HG03575 (cell line): ENCODE results near the gene RIPOR2.
"Not testable (repeated sequence)": the region's sequence is repeated elsewhere in the genome, so short reads cannot be mapped to it uniquely, and the experiment has no call there.

ENCODE experiments used
- ATAC-seq: cut with Tn5 transposase; IDR thresholded peaks from one replicate; pipeline ENCODE4 v1.9.1; 2021; ENCODE audit not compliant: unreplicated experiment, insufficient number of reproducible peaks, low FRiP score; ENCODE audit errors: extremely low read depth

The RIPOR2 gene

DNA sequence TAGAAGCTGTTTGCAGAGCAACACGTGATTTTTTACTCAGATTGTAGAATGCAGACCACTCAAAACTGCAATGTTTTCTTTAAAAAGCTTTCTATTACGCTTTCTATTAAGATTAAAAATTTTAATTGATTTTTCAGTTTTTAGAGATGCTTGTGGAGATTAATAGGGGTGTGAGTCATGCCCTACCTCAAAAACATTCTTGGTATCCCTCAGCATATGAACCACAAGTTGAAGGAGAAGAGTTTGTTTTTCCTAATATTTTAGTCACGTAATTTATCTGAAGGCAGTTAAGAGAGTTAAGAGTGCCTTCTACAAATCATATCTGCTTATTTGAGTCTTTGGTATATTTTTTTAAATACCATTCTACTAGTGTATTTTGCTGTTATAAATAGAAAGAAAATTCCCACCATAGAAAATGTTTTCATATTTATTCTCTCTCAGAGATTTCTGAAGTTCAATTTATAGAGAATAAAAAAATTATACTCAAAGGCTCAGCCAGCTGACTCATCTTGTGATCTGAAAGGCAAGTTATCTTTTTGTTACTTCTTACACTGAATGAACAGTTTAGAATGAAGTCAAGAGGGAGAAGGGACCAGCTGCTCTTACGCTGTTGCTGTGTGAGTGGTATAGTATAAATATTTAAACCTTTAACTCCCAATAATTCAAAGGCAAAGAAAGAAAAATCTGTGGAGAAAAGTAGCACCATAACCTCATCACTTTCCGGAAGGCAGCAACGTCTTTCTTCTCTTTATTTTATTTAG lies 7.6 kb downstream of the RIPOR2 start:
- ATAC-seq: no peak

DNA sequence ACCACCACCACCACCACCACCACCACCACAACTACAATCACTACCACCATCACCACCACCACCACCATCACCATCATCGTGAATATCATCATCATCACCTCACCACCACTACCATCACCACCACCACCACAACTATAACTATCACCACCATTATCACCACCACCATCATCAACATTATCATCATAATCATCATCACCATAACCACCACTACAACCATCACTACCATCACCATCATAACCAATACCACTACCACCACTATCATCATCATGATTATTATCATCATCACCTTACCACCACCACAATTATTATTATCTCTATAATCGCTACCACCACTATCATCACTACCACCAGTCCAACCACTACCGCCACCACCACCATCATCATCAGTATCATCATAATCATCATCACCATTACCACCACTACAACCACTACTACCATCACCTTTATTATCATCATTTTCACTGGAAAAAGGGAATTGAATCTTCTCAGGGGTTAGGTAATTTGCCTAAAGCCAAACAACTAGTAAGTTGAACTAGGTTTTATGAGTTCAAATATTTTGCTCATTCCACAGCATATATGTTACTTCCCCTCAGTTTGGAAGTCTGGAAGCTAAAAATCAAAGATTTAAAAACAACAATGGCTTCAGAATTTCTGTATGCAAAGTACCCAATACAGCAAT lies 8.3 kb downstream of the RIPOR2 start:
- ATAC-seq: no peak

GRCh38 chr6:24926647-24927046 lies 9.1 kb downstream of the RIPOR2 start:
- not testable (repeated sequence) for ATAC-seq

- ATAC-seq: no peak
These were observed 9.6 kb downstream of the RIPOR2 start for GRCh38 chr6:24926192-24926591.

DNA sequence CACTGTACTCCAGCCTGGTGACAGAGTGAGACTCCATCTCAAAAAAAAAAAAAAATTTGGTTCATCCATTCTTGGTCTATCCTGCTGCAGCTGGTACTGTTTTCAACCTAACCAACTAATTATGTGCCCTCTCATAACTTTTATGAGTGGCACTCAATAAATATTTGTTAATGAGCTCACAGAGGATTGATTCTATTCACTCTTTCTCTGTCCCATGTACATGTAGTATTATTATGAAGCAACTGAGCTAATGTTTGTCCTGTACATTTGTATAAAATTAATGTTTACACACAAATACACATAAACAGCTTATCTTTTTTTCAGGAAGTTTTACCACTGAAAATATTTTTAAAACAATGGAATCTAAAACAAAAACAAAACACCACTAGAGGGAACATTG lies 10.1 kb downstream of the RIPOR2 start:
- no peak for ATAC-seq

DNA sequence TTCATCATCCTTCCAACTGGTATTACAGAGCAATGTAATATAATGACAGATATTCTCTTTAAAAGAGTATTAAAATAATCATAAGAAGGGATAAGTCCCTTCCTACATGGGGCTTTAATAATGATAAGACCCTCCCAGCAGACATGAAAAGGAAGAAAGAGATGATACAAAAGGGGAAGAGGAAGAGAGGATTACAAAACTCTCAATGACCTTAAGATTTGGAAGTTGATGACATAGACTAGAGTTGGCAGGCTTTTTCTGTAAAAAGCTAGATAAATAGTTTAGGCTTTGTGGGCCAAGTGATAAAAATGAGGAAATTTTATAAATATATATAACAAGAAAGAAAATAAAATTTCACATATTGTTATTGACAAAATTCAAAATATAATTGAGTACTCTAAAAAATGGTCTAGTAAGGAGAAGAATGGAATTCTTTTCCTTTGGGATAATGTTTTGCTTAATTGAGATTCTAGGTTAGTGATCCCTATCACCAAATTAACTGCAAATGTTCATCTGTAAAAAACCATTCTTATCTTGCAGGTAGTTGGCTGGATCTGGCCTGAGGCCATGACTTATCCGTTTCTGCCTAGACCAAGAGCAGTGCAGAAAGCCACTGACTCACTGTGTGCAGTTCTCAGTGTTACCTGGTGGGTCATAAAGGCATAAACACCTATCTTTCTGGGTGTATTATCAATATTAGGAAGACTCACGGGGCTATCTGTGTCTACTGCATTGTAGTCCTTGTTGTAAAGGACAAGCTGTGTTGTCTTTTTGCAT lies 11.0 kb downstream of the RIPOR2 start:
- no peak for ATAC-seq

DNA sequence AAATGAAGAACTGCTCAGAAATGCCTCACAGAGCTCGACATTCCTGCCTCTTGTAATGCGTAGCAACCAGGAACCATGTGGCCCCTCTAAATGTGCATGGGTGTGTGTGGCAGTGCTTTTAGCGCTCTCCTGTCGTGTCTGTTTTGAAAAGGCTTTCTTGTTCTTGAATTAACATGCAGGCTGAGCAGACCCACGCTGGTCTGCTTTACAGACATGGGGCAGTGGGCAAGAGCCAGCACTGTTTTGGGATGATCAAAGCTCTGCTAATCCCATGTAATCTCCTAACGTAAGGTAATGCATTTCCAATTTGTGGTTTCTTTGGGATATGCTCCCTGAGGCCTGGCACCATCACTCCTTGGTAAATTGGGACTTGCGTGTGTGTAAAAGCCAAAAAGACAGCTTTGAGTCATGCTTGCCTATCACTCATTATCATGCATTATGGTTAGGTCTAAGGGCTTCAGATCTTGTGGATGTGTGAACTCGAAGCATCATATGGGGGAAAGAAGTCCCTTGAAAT lies 11.8 kb downstream of the RIPOR2 start:
- no peak for ATAC-seq

- ATAC-seq: no peak
These were observed 12.9 kb downstream of the RIPOR2 start for GRCh38 chr6:24922814-24923213.

DNA sequence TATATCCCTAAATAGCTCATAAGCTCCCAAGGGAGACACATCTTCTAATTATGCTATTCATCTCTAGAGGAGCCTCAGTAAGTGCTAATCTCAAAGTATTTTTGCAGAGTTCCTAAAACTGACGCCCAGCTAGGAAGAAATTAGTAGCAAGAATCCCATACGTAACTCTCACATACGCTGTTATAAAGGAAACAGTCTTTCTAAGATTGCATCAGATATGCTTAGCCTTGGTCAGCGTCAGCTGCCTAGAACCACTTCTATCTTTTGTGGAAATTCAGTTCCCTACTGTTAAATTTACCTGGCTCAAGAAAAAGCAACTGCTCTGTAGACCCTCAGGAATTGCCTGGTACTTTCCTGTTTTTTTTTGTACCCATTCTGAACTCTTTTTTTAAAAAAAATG lies 13.6 kb downstream of the RIPOR2 start:
- no peak for ATAC-seq

DNA sequence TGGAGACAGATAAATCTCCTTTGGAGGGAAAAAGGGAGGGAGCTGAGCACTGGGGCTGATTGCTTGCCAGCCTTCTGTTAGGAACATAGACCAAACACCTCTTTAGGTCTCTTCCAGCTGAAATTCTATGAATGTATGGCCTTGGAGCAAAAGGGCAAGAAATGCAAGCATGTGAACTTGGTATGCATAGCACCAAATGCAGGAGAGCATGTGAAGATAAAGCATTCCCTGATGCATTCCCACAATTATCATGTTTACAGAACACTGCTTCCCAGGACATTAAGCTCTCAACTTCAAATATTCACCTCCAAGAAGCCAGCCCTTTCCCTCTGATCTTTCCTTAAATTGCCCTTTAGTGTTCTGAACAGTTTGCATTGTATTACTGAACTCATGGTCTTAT lies 15.6 kb downstream of the RIPOR2 start:
- no peak for ATAC-seq

- ATAC-seq: peak; percentile 43
These were observed 16.5 kb downstream of the RIPOR2 start for GRCh38 chr6:24919056-24919892.

GRCh38 chr6:24918641-24919055 lies 17.1 kb downstream of the RIPOR2 start:
- no peak for ATAC-seq

- no peak for ATAC-seq
These were observed 19.3 kb downstream of the RIPOR2 start for GRCh38 chr6:24916496-24916895.

DNA sequence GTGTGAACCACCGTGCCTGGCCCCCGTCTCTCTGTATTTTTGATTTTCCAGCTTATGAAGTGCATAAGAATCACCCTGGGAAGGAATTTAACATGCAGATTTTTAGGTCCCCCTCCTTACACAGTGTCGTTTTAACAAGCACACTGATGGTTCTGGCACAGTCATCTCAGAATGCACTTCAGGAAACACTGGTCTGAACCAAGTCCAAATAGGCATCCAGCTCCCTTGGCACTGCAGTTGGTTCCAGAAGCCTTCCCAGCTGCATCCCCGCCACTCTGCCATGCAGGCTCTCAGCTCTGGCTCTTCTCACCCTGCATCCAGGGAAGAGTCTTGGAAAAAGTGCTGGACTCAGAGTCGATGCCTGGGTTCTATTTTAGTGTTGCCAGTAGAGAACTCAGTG lies 20.1 kb downstream of the RIPOR2 start:
- ATAC-seq: no peak

- not testable (repeated sequence) for ATAC-seq
These were observed 21.7 kb downstream of the RIPOR2 start for GRCh38 chr6:24914082-24914481.

DNA sequence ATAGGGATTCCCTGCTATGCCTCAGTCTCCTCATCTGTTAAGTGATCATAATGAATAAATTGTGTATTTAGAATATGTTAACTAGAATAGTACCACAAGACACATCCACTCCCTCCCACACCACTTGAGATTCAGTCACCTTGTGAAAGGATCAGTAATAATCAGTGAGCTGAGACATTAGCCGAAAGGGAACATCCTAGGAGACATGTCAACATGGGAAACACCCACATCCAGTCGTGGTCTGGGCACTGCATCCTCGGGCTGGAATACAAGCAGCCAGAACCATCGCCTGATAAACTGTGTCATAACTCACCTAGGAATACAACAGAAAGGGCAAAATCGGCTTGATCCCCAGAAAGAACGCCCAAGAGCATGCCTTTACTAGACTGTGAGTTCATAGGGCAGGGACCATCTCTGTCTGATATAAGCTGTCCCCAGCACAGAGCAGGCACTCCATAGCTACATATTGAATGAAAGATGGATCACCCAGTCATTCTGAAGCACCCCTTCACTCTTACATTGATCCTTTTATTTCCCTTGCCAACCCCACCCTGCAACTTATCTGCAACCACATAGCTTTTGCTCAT lies 23.9 kb downstream of the RIPOR2 start:
- ATAC-seq: no peak

DNA sequence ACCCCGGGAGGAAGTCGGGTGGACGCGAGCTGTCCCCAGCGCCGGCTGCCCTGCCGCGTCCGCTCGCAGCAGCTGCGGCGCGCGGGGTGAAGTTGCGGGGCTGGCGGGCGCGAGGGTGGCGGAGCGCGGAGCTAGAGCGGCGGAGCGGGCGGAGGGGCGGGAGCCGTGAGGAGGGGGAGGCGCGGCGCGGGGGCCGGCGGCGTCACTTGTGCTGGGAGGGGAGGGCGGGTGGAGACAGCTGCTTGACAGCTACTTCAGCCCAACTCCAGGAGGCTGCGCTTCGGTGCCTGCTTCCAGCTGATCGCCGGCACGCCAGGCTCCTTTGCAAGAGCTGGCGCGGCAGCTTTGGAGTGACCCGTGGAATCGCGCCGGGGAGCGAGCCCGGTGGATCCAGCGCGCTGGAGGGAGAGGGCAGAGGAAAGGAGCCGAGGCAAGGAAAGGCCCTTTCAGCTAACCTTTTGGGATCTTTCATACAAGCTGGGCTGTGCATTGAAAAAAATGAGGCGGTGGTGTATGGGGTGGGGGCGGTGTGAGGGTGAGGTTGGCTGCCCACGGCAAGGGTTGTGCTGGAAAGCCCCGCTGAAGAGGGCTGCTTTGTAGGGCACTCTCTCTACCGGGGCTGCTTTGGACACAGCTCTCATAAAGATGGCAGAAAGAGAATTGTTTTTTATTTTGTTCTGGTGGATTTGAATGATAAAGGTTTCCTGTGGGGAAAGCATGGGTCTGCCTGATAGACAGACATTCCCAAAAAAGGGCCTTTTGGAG lies 24.6 kb downstream of the RIPOR2 start:
- no peak for ATAC-seq
